ENCODE data around the gene SUGP1. TPM values are rescaled to one million over a fixed set of nuclear protein-coding genes. Genes with fewer than 3 reads are reported as not detected.
A peak's percentile ranks its signal among the peaks of the same experiment; 100 is the strongest.

The SUGP1 gene
- total and polyA plus RNA-seq, 2 of the 4 experiments (the other 2 are of a cell fraction): 33.2 to 35.8 TPM

- Histone ChIP-seq H3K4me1 (ENCODE audit: control insufficient read depth, insufficient read depth, low read length) (0 out of 2 replicates have a peak, but pooled peaks cover 2% of the 10 kb centered on the region), H3K9me1 (ENCODE audit: insufficient read depth, low read length) (no peaks in the 10 kb centered on the region), H2AK5ac (ENCODE audit: low read depth, low read length) (no peak overlapping the region), H2BK20ac (ENCODE audit: low read depth, low read length) (no peak overlapping the region), H4K8ac (ENCODE audit: low read depth in 2 of 2, low read length in 2 of 2) (no peak overlapping the region), H3K9me3 (ENCODE audit: control insufficient read depth, insufficient read depth, low read length) (peaks cover 4% of the 10 kb centered on the region), H2AK9ac (replicated peaks; ENCODE audit: low read depth, low read length, poor library complexity) (no peak overlapping the region), H3K4me2 (ENCODE audit: low read depth, low read length) (peak overlapping the region; percentile 33; the same call in 1 of the 2 replicates), H3K4me3 (ENCODE audit: insufficient read depth, low read depth, low read length) (peak overlapping the region; percentile 26; the same call in 1 of the 2 replicates), H4K91ac (ENCODE audit: insufficient read depth, low read depth, low read length) (no peak overlapping the region), H3K27ac (ENCODE audit: insufficient read depth, low read length) (no peak overlapping the region), H3K79me1 (ENCODE audit: low read depth in 1 of 2, low read length in 2 of 2) (no peaks in the 10 kb centered on the region), H4K20me1 (ENCODE audit: insufficient read depth, low read length) (no peaks in the 10 kb centered on the region), H3K36me3 (ENCODE audit: control insufficient read depth, insufficient read depth, low read length) (no peaks in the 10 kb centered on the region), H3K14ac (replicated peaks; ENCODE audit: low read depth, low read length) (no peak overlapping the region), H3K23ac (ENCODE audit: low read depth, low read length) (no peak overlapping the region), H3K9ac (ENCODE audit: low read depth, low read length) (no peak overlapping the region; the same call in 1 of the 2 replicates), H3K4ac (ENCODE audit: low read depth, low read length) (no peak overlapping the region), H2AFZ (replicated peaks; ENCODE audit: low read length, poor library complexity) (peak overlapping the region; percentile 79), H3K18ac (ENCODE audit: low read depth, low read length) (no peak overlapping the region), H3K56ac (ENCODE audit: extremely low read depth, insufficient read depth, low read length) (no peak overlapping the region), H2BK5ac (ENCODE audit: low read depth, low read length, poor library complexity, severe bottlenecking) (no peak overlapping the region), H2BK15ac (ENCODE audit: low read depth, low read length) (no peak overlapping the region), H4K5ac (ENCODE audit: low read depth, low read length) (no peak overlapping the region), H2BK120ac (ENCODE audit: low read depth, low read length) (no peak overlapping the region), H3K27me3 (ENCODE audit: control insufficient read depth, insufficient read depth, low read length) (peaks cover 42% of the 10 kb centered on the region)
- ATAC-seq (ENCODE audit: low read depth): peak; percentile 38
- DNase-seq: no peak
- WGBS, 2 experiments (ENCODE audit: extremely low coverage in 2 of 2, insufficient read length in 1 of 2): 2% methylated on average over 23 of the region's 52 CpGs; no CpG with 5 or more reads in 1 of the 2 experiments
- intact Hi-C loops (cut with micrococcal nuclease): no loop called here
- in situ Hi-C loops (cut with MboI; ENCODE audit: low sequenced_read_pairs): no loop called here
- ChIA-PET CTCF (no interaction called here), POLR2A (ENCODE audit: unreplicated experiment) (no interaction called here)
- TF ChIP-seq RAD21 (IDR thresholded peaks at IDR 0.05; ENCODE audit: low read length): no peak
- TF ChIP-seq MXI1 (IDR thresholded peaks at IDR 0.05; ENCODE audit: borderline replicate concordance, low read depth, low read length): no peak
- TF ChIP-seq CTCF (conservative IDR thresholded peaks at IDR 0.05; ENCODE audit: low read depth, low read length): no peak
- TF ChIP-seq BHLHE40 (IDR thresholded peaks at IDR 0.05; ENCODE audit: low read depth, low read length): peak; percentile 80
- TF ChIP-seq ELK1 (IDR thresholded peaks at IDR 0.05; ENCODE audit: borderline replicate concordance, low read depth, low read length): no peak
- BruUV-seq (replicated peaks): no TSS peak
- dilution Hi-C loops (cut with HindIII; ENCODE audit: low sequenced_read_pairs, unreplicated experiment): no loop called here
Measured at GRCh38 chr19:19261350-19262189, 58.7 kb downstream of the SUGP1 start.

Data from IMR-90 (cell line).